ENCODE data around the gene PI4KA. TPM values are rescaled to one million over a fixed set of nuclear protein-coding genes. Genes with fewer than 3 reads are reported as not detected.

Gene PI4KA
- total and polyA plus RNA-seq, 2 of the 13 experiments (the other 11 are each of a cell fraction or from before 2014, with no cell fraction given) = 27.4 to 56.4 TPM

- no peak for TF ChIP-seq HNRNPLL (IDR thresholded peaks at IDR 0.05; ENCODE audit: low read depth, low read length, poor library complexity, severe bottlenecking)
- peak; percentile 65; the same call in 1 of the 2 replicates for TF ChIP-seq KAT8 (CRISPR knock-in tag; IDR thresholded peaks at IDR 0.05)
- TF ChIP-seq RBAK (CRISPR knock-in tag; IDR thresholded peaks at IDR 0.05) = no peak
- TF ChIP-seq CC2D1A (CRISPR knock-in tag; IDR thresholded peaks at IDR 0.05) = no peak
- 0 out of 2 replicates have a peak, but pooled peaks have one; percentile 22 for TF ChIP-seq ZNF749 (CRISPR knock-in tag; IDR thresholded peaks at IDR 0.05; ENCODE audit: borderline replicate concordance)
- no peak for TF ChIP-seq TEAD2 (CRISPR knock-in tag; IDR thresholded peaks at IDR 0.05)
- TF ChIP-seq ZNF484 (CRISPR knock-in tag; IDR thresholded peaks at IDR 0.05; ENCODE audit: borderline replicate concordance, low read depth) = no peak
- TF ChIP-seq ARNT2 (CRISPR knock-in tag; IDR thresholded peaks at IDR 0.05; ENCODE audit: low read depth) = no peak
- TF ChIP-seq ZNF776 (CRISPR knock-in tag; IDR thresholded peaks at IDR 0.05) = no peak
- no peak for TF ChIP-seq REL (CRISPR knock-in tag; conservative IDR thresholded peaks at IDR 0.05)
- TF ChIP-seq ZNF441 (CRISPR knock-in tag; IDR thresholded peaks at IDR 0.05; ENCODE audit: borderline replicate concordance) = no peak
- TF ChIP-seq KLF15 (CRISPR knock-in tag; IDR thresholded peaks at IDR 0.05; ENCODE audit: borderline replicate concordance) = no peak
- TF ChIP-seq DDIT3 (CRISPR knock-in tag; IDR thresholded peaks at IDR 0.05) = no peak
- 0 out of 2 replicates have a peak, but pooled peaks have one; percentile 32 for TF ChIP-seq ZNF501 (CRISPR knock-in tag; IDR thresholded peaks at IDR 0.05)
- 0 out of 2 replicates have a peak, but pooled peaks have one; percentile 45 for TF ChIP-seq HNF1A (IDR thresholded peaks at IDR 0.05; ENCODE audit: low read depth)
- TF ChIP-seq HNF1A (CRISPR knock-in tag; IDR thresholded peaks at IDR 0.05; ENCODE audit: borderline replicate concordance) = peak; percentile 71; the same call in 1 of the 2 replicates
- TF ChIP-seq RERE (CRISPR knock-in tag; IDR thresholded peaks at IDR 0.05; ENCODE audit: low read depth) = no peak
- no peak for TF ChIP-seq ATF5 (CRISPR knock-in tag; IDR thresholded peaks at IDR 0.05; ENCODE audit: low read depth)
Measured at GRCh38 chr22:20773793-20774212, 84.8 kb downstream of the PI4KA start, which contains the start of gene SERPIND1 (continued).

Measured in HepG2 (cell line).